H1 (cell line): ENCODE data around the gene SLC8A1. TPM values are rescaled to one million over a fixed set of nuclear protein-coding genes. Genes with fewer than 3 reads are reported as not detected.

Experiments used
- CTCF ChIA-PET: fragments of 300-600 bp; sonication (Branson Sonifier 250); formaldehyde crosslinking; loops from one replicate; lab custom pipeline; 2021; ENCODE audit not compliant: partially characterized antibody; lab: Charles Lee
- POLR2A ChIA-PET: fragments of 300-600 bp; sonication (Branson Sonifier 250); formaldehyde crosslinking; loops from one replicate; lab custom pipeline; 2021; ENCODE audit warnings: inconsistent platforms; ENCODE audit not compliant: partially characterized antibody; lab: Charles Lee
- DNase-seq, 2 experiments: peaks; one replicate each; pipeline versions ENCODE4 v3.0.0 to v3.0.0-alpha.2; 2010 to 2022; ENCODE audit warnings: low spot score in 2 of 2, low read depth in 1 of 2, mixed read lengths in 1 of 2
- FAIRE-seq: peaks from 2 replicates; lab custom pipeline; 2011; peaks lifted over from hg19 to GRCh38; lab: Jason Lieb, UNC
- H2AFZ ChIP-seq: 2 replicates; pipeline ENCODE4 v1.8.1; 2012; ENCODE audit warnings: low read length, inconsistent platforms
- H2AK5ac ChIP-seq: 2 replicates; pipeline ENCODE4 v1.6.1; 2013; ENCODE audit warnings: low read depth, low read length
- H2BK120ac ChIP-seq: replicated peaks from 2 replicates; pipeline ENCODE3; 2013; ENCODE audit warnings: low read depth, low read length, inconsistent platforms
- H2BK12ac ChIP-seq: 2 replicates; pipeline ENCODE4 v1.6.1; 2013; ENCODE audit warnings: low read depth, low read length
- H2BK15ac ChIP-seq: 2 replicates; pipeline ENCODE4 v1.6.1; 2013; ENCODE audit warnings: low read length
- H2BK20ac ChIP-seq: 2 replicates; pipeline ENCODE4 v1.6.1; 2013; ENCODE audit warnings: low read length
- H2BK5ac ChIP-seq: 2 replicates; pipeline ENCODE4 v1.6.1; 2013; ENCODE audit warnings: low read depth, low read length
- H3K14ac ChIP-seq: 2 replicates; pipeline ENCODE4 v1.6.1; 2013; ENCODE audit warnings: inconsistent platforms; ENCODE audit not compliant: insufficient read length
- H3K18ac ChIP-seq: 2 replicates; pipeline ENCODE4 v1.6.1; 2013; ENCODE audit warnings: low read length; ENCODE audit errors: extremely low read depth
- H3K23ac ChIP-seq: 2 replicates; pipeline ENCODE4 v1.6.1; 2013; ENCODE audit warnings: inconsistent platforms; ENCODE audit not compliant: insufficient read length
- H3K23me2 ChIP-seq: 2 replicates; pipeline ENCODE4 v1.6.1; 2013; ENCODE audit warnings: low read depth, low read length
- H3K27ac ChIP-seq: 2 replicates; pipeline ENCODE4 v1.6.1; 2011; ENCODE audit warnings: low read depth, low read length, inconsistent platforms
- H3K27me3 ChIP-seq, 4 experiments: replicated peaks in 1 of 4; 1 replicate in 1 of 4; 2 replicates in 3 of 4; pipeline versions ENCODE4 v1.6.1 to v1.8.1; 2011 to 2013; ENCODE audit warnings: low read length in 3 of 4, mild to moderate bottlenecking in 3 of 4, inconsistent platforms in 2 of 4, mixed read lengths in 2 of 4, moderate library complexity in 1 of 4; ENCODE audit not compliant: control insufficient read depth in 3 of 4, insufficient read depth in 3 of 4; ENCODE audit errors: extremely low read depth in 1 of 4
- H3K36me3 ChIP-seq, 4 experiments: 2 replicates each; pipeline versions ENCODE4 v1.6.1 to v1.8.1; 2011 to 2013; ENCODE audit warnings: mild to moderate bottlenecking in 4 of 4, low read length in 3 of 4, moderate library complexity in 2 of 4, control low read depth in 1 of 4, inconsistent platforms in 1 of 4; ENCODE audit not compliant: insufficient read depth in 4 of 4, control insufficient read depth in 2 of 4
- H3K4ac ChIP-seq: replicated peaks from 2 replicates; pipeline ENCODE3; 2013; ENCODE audit warnings: low read length, low read depth, mixed read lengths, inconsistent platforms; ENCODE audit not compliant: insufficient read length
- H3K4me1 ChIP-seq, 4 experiments: replicated peaks in 1 of 4; 1 replicate in 1 of 4; 2 replicates in 3 of 4; pipeline versions ENCODE4 v1.6.1 to v1.8.1; 2011 to 2013; ENCODE audit warnings: low read length in 3 of 4, inconsistent platforms in 2 of 4, mixed read lengths in 1 of 4; ENCODE audit not compliant: insufficient read depth in 4 of 4, control insufficient read depth in 3 of 4
- H3K4me2 ChIP-seq, 2 experiments: 2 replicates each; pipeline versions ENCODE4 v1.6.1 to v1.8.1; 2011 to 2013; ENCODE audit warnings: low read depth in 2 of 2, low read length in 2 of 2, control low read depth in 1 of 2, inconsistent platforms in 1 of 2, mild to moderate bottlenecking in 1 of 2; ENCODE audit not compliant: insufficient read depth in 1 of 2
- H3K4me3 ChIP-seq, 4 experiments: fragments of 200-600, 300-600 bp in 1 of 4; sonication (generic), shearing (Covaris generic), sonication (Bioruptor Twin) in 1 of 4; 2 replicates each; pipeline versions ENCODE4 v1.5.1 to v1.8.1; 2011 to 2016; ENCODE audit warnings: low read length in 4 of 4, low read depth in 3 of 4, control low read depth in 2 of 4, inconsistent platforms in 2 of 4, mild to moderate bottlenecking in 2 of 4, mixed read lengths in 1 of 4, moderate library complexity in 1 of 4; ENCODE audit not compliant: insufficient read depth in 2 of 4; ENCODE audit errors: extremely low read depth in 1 of 4
- H3K56ac ChIP-seq: replicated peaks from 2 replicates; pipeline ENCODE3; 2013; ENCODE audit warnings: low read depth, mild to moderate bottlenecking, mixed read lengths, low read length, inconsistent platforms; ENCODE audit not compliant: insufficient read length
- H3K79me1 ChIP-seq: 2 replicates; pipeline ENCODE4 v1.6.1; 2013; ENCODE audit warnings: low read depth, low read length, control low read depth
- H3K79me2 ChIP-seq, 2 experiments: 2 replicates each; pipeline versions ENCODE4 v1.6.1 to v1.8.1; 2012 to 2013; ENCODE audit warnings: low read length in 2 of 2, mild to moderate bottlenecking in 2 of 2, inconsistent platforms in 1 of 2; ENCODE audit not compliant: insufficient read depth in 2 of 2, control insufficient read depth in 1 of 2
- H3K9ac ChIP-seq, 4 experiments: replicated peaks in 1 of 4; 1 replicate in 1 of 4; 2 replicates in 3 of 4; pipeline versions ENCODE4 v1.6.1 to v1.8.1; 2011 to 2013; ENCODE audit warnings: low read depth in 3 of 4, low read length in 3 of 4, control low read depth in 2 of 4, mild to moderate bottlenecking in 2 of 4, moderate library complexity in 2 of 4, inconsistent platforms in 1 of 4; ENCODE audit errors: extremely low read depth in 1 of 4
- H3K9me3 ChIP-seq, 2 experiments: 2 replicates each; pipeline versions ENCODE4 v1.6.1 to v1.8.1; 2012 to 2013; ENCODE audit warnings: mild to moderate bottlenecking in 2 of 2, moderate library complexity in 2 of 2, control low read depth in 1 of 2, inconsistent platforms in 1 of 2, low read depth in 1 of 2, low read length in 1 of 2, mixed read lengths in 1 of 2; ENCODE audit not compliant: insufficient read depth in 2 of 2
- H4K20me1 ChIP-seq, 2 experiments: replicated peaks in 1 of 2; 2 replicates each; pipeline versions ENCODE3 to v1.8.1; 2011 to 2013; ENCODE audit warnings: inconsistent platforms in 2 of 2, low read length in 2 of 2, mild to moderate bottlenecking in 1 of 2; ENCODE audit not compliant: insufficient read depth in 2 of 2, control insufficient read depth in 1 of 2
- H4K5ac ChIP-seq: 2 replicates; pipeline ENCODE4 v1.6.1; 2013; ENCODE audit warnings: low read length, low read depth, mixed read lengths, inconsistent platforms; ENCODE audit not compliant: insufficient read length
- H4K8ac ChIP-seq: 2 replicates; pipeline ENCODE4 v1.8.0; 2013; ENCODE audit warnings: mild to moderate bottlenecking, moderate library complexity, low read length, inconsistent platforms; ENCODE audit not compliant: insufficient read depth; ENCODE audit errors: extremely low read depth
- H4K91ac ChIP-seq: replicated peaks from 2 replicates; pipeline ENCODE3; 2013; ENCODE audit warnings: low read length, mixed read lengths, inconsistent platforms; ENCODE audit not compliant: insufficient read length
- BCL11A ChIP-seq, 2 experiments: IDR thresholded peaks; one replicate each; pipeline ENCODE4 v1.6.1; 2011; ENCODE audit warnings: low read depth in 2 of 2, low read length in 2 of 2, mild to moderate bottlenecking in 2 of 2
- CEBPB ChIP-seq: IDR thresholded peaks from 2 replicates; pipeline ENCODE4 v1.6.1; 2012; ENCODE audit warnings: low read depth, low read length
- CHD1 ChIP-seq: IDR thresholded peaks from 2 replicates; pipeline ENCODE4 v1.6.1; 2012; ENCODE audit warnings: low read depth, low read length, improper control_type of control experiment
- E2F6 ChIP-seq: IDR thresholded peaks from 2 replicates; pipeline ENCODE4 v1.6.1; 2012; ENCODE audit warnings: inconsistent platforms
- JUN ChIP-seq: IDR thresholded peaks from 2 replicates; pipeline ENCODE4 v1.6.1; 2011; ENCODE audit warnings: low read depth, mild to moderate bottlenecking, improper control_type of control experiment, low read length
- MAX ChIP-seq: IDR thresholded peaks from 2 replicates; pipeline ENCODE4 v1.6.1; 2012; ENCODE audit warnings: inconsistent platforms
- SP1 ChIP-seq: IDR thresholded peaks from 2 replicates; pipeline ENCODE4 v1.6.1; 2011; ENCODE audit warnings: low read depth, low read length
- SRF ChIP-seq: IDR thresholded peaks from 2 replicates; pipeline ENCODE4 v1.6.1; 2011; ENCODE audit warnings: mild to moderate bottlenecking, low read depth, low read length, moderate library complexity
- TAF7 ChIP-seq: optimal IDR thresholded peaks from 2 replicates; pipeline ENCODE3; 2011; ENCODE audit warnings: low read depth, mild to moderate bottlenecking, inconsistent platforms, low read length, moderate library complexity, borderline replicate concordance
- WGBS, 2 experiments: shearing (Covaris generic) in 1 of 2; methylation state at CpG; one replicate each; pipeline versions ENCODE4 v1.1.6 to v1.1.7; 2013 to 2015; ENCODE audit warnings: low lambda C conversion rate in 2 of 2, mixed read lengths in 2 of 2, inconsistent platforms in 1 of 2, low coverage in 1 of 2, missing lambda C conversion rate in 1 of 2; ENCODE audit not compliant: insufficient replicate concordance in 2 of 2, insufficient coverage in 1 of 2, insufficient read length in 1 of 2; ENCODE audit errors: extremely low coverage in 1 of 2, missing lambda C conversion rate in 1 of 2; 5-methylcytosine and 5-hydroxymethylcytosine counted together
- polyA plus RNA-seq, 7 experiments: library from polyadenylated mRNA; depleted of rRNA in 3 of 7; stranded (reverse) in 5 of 7; unstranded in 2 of 7; fragments of >200 nt in 5 of 7; fragments of 200-250 nt in 2 of 7; gene quantifications; 1 replicate in 5 of 7; 2 replicates in 1 of 7; 4 replicates in 1 of 7; pipeline versions ENCODE4 v1.2.1 to v1.2.3, GENCODE V29; 2011 to 2013; ENCODE audit warnings: missing spikeins in 2 of 7, mixed read lengths in 2 of 7
- total RNA-seq: library from RNA; stranded (reverse); fragmentation: NEBNext Ultra II Directional; extraction: Animal tissue kit (Norgen Biotek cat#: 25700); gene quantifications from 2 replicates; pipeline ENCODE4 v1.2.1, GENCODE V29; 2021

Gene SLC8A1
- total and polyA plus RNA-seq, 2 of the 8 experiments (the other 6 are each of a cell fraction or from before 2014, with no cell fraction given): 0.68 to 3.6 TPM

GRCh38 chr2:40129725-40130124 is 322.2 kb downstream of the SLC8A1 start:
- Histone ChIP-seq H3K4me2 (no peak overlapping the region), H4K8ac (no peak overlapping the region), H3K4me3 (no peak overlapping the region), H2BK120ac (no peak overlapping the region), H3K23ac (no peak overlapping the region), H3K9me3 (no peaks in the 10 kb centered on the region), H2BK20ac (no peak overlapping the region), H2AK5ac (no peak overlapping the region), H3K56ac (no peak overlapping the region), H4K20me1 (no peaks in the 10 kb centered on the region), H3K14ac (no peak overlapping the region), H3K9ac (no peak overlapping the region), H3K27ac (no peak overlapping the region), H3K79me2 (no peaks in the 10 kb centered on the region), H3K4me1 (no peaks in the 10 kb centered on the region), H3K23me2 (no peaks in the 10 kb centered on the region), H3K79me1 (no peaks in the 10 kb centered on the region), H3K36me3 (no peaks in the 10 kb centered on the region; a peak in 1 of 8 replicates), H3K18ac (no peak overlapping the region), H2BK5ac (no peak overlapping the region), H2AFZ (no peak overlapping the region), H2BK15ac (no peak overlapping the region), H4K5ac (no peak overlapping the region), H3K27me3 (no peaks in the 10 kb centered on the region), H3K4ac (no peak overlapping the region), H4K91ac (no peak overlapping the region), H2BK12ac (no peak overlapping the region)
- CTCF ChIA-PET: no interaction called here
- no peak for DNase-seq
- no peak for TF ChIP-seq MAX
- no peak for TF ChIP-seq TAF7
- TF ChIP-seq E2F6: no peak
- TF ChIP-seq JUN: no peak
- no peak for TF ChIP-seq CEBPB
- no peak for TF ChIP-seq BCL11A (IDR thresholded peaks at IDR 0.05; ENCODE audit: low read depth in 2 of 2, low read length in 2 of 2)
- no peak for TF ChIP-seq CHD1
- TF ChIP-seq SRF: no peak
- no peak for TF ChIP-seq SP1
- WGBS, 2 experiments: 73% methylated on average over 1 of the region's 1 CpG; no CpG with 5 or more reads in 1 of the 2 experiments
- POLR2A ChIA-PET: interaction anchor here (0.6 kb wide), 1 partner anchor 14 kb away, joined by 3 read pairs; no protein-coding TSS in a partner anchor
- FAIRE-seq: no peak
